ENCODE results near the gene PRDM16. TPM values are rescaled to one million over a fixed set of nuclear protein-coding genes. Genes with fewer than 3 reads are reported as not detected.
A peak's percentile ranks its signal among the peaks of the same experiment; 100 is the strongest.

PRDM16 gene
- total RNA-seq, 1 experiment from 2014 or later, result 0.04 TPM

GRCh38 chr1:3355089-3355488, 286.1 kb downstream of the PRDM16 start:
- Histone ChIP-seq H3K9ac (ENCODE audit: low read length) (no peak overlapping the region), H3K79me2 (ENCODE audit: low read length) (no peaks in the 10 kb centered on the region), H3K4me2 (ENCODE audit: low read length) (no peak overlapping the region), H3K36me3 (ENCODE audit: low read depth, low read length) (no peaks in the 10 kb centered on the region), H3F3A (ENCODE audit: low read length, unreplicated experiment) (no peaks in the 10 kb centered on the region), H3K9me2 (replicated peaks; ENCODE audit: low read length) (no peaks in the 10 kb centered on the region), H3K4me3 (ENCODE audit: low read length) (no peak overlapping the region), H3K27ac (ENCODE audit: low read length) (no peak overlapping the region), H2AFZ (ENCODE audit: low read length) (no peak overlapping the region), H3K9me3 (ENCODE audit: low read length) (no peaks in the 10 kb centered on the region), H3K4me1 (ENCODE audit: insufficient read depth, low read length) (no peaks in the 10 kb centered on the region), H3K27me3 (ENCODE audit: low read length) (peaks cover 95% of the 10 kb centered on the region), H4K20me1 (ENCODE audit: low read length) (no peaks in the 10 kb centered on the region)
- POLR2A ChIA-PET (ENCODE audit: unreplicated experiment), result no interaction called here
- CTCF ChIA-PET, result no interaction called here
- no TSS peak for BruUV-seq (replicated peaks)
- TF ChIP-seq CTCF (conservative IDR thresholded peaks at IDR 0.05; ENCODE audit: low read depth, low read length), result no peak
- no peak for TF ChIP-seq EZH2phosphoT487 (IDR thresholded peaks at IDR 0.05; ENCODE audit: borderline replicate concordance, low read length)
- no peak for TF ChIP-seq EZH2 (IDR thresholded peaks at IDR 0.05; ENCODE audit: low read length, unreplicated experiment)
- ATAC-seq (no peak), DNase-seq (no peak)
- intact Hi-C loops (cut with micrococcal nuclease), result no loop called here

GRCh38 chr1:3355894-3356826, 287.2 kb downstream of the PRDM16 start:
- ATAC-seq (no peak), DNase-seq (no peak)
- H3K9ac ChIP-seq (ENCODE audit: low read length), result no peak overlapping the region
- no peaks in the 10 kb centered on the region for H3K4me1 ChIP-seq (ENCODE audit: insufficient read depth, low read length)
- no peak overlapping the region for H2AFZ ChIP-seq (ENCODE audit: low read length)
- H3K27me3 ChIP-seq (ENCODE audit: low read length), result peaks cover 95% of the 10 kb centered on the region
- H3K4me2 ChIP-seq (ENCODE audit: low read length), result no peak overlapping the region
- no TSS peak for BruUV-seq (replicated peaks)
- intact Hi-C loops (cut with micrococcal nuclease), result no loop called here
- H3K4me3 ChIP-seq (ENCODE audit: low read length), result no peak overlapping the region
- ChIA-PET CTCF (no interaction called here), POLR2A (ENCODE audit: unreplicated experiment) (no interaction called here)
- TF ChIP-seq EZH2phosphoT487 (IDR thresholded peaks at IDR 0.05; ENCODE audit: borderline replicate concordance, low read length) (peak; percentile 24; the same call in 1 of the 2 replicates), CTCF (conservative IDR thresholded peaks at IDR 0.05; ENCODE audit: low read depth, low read length) (no peak)
- H3F3A ChIP-seq (ENCODE audit: low read length, unreplicated experiment), result no peaks in the 10 kb centered on the region
- no peaks in the 10 kb centered on the region for H4K20me1 ChIP-seq (ENCODE audit: low read length)
- no peaks in the 10 kb centered on the region for H3K9me2 ChIP-seq (replicated peaks; ENCODE audit: low read length)
- H3K36me3 ChIP-seq (ENCODE audit: low read depth, low read length), result no peaks in the 10 kb centered on the region
- no peaks in the 10 kb centered on the region for H3K9me3 ChIP-seq (ENCODE audit: low read length)
- no peak overlapping the region for H3K27ac ChIP-seq (ENCODE audit: low read length)
- H3K79me2 ChIP-seq (ENCODE audit: low read length), result no peaks in the 10 kb centered on the region

- H3K9me2 ChIP-seq (replicated peaks; ENCODE audit: low read length), result no peaks in the 10 kb centered on the region
- no peaks in the 10 kb centered on the region for H3K4me1 ChIP-seq (ENCODE audit: insufficient read depth, low read length)
- ATAC-seq (no peak), DNase-seq (no peak)
- BruUV-seq (replicated peaks), result no TSS peak
- peaks cover 98% of the 10 kb centered on the region for H3K27me3 ChIP-seq (ENCODE audit: low read length)
- no peaks in the 10 kb centered on the region for H4K20me1 ChIP-seq (ENCODE audit: low read length)
- no peaks in the 10 kb centered on the region for H3K9me3 ChIP-seq (ENCODE audit: low read length)
- H3K79me2 ChIP-seq (ENCODE audit: low read length), result no peaks in the 10 kb centered on the region
- no peak overlapping the region for H3K4me3 ChIP-seq (ENCODE audit: low read length)
- CTCF ChIA-PET, result no interaction called here
- no peak overlapping the region for H3K4me2 ChIP-seq (ENCODE audit: low read length)
- no peak overlapping the region for H3K27ac ChIP-seq (ENCODE audit: low read length)
- no peak overlapping the region for H2AFZ ChIP-seq (ENCODE audit: low read length)
- intact Hi-C loops (cut with micrococcal nuclease), result no loop called here
- TF ChIP-seq CTCF (conservative IDR thresholded peaks at IDR 0.05; ENCODE audit: low read depth, low read length) (no peak), EZH2phosphoT487 (IDR thresholded peaks at IDR 0.05; ENCODE audit: borderline replicate concordance, low read length) (no peak), EZH2 (IDR thresholded peaks at IDR 0.05; ENCODE audit: low read length, unreplicated experiment) (no peak)
- no peaks in the 10 kb centered on the region for H3F3A ChIP-seq (ENCODE audit: low read length, unreplicated experiment)
- POLR2A ChIA-PET (ENCODE audit: unreplicated experiment), result no interaction called here
- H3K36me3 ChIP-seq (ENCODE audit: low read depth, low read length), result no peaks in the 10 kb centered on the region
- H3K9ac ChIP-seq (ENCODE audit: low read length), result no peak overlapping the region
Measured at GRCh38 chr1:3356827-3357460, 287.9 kb downstream of the PRDM16 start.
